Measurements from ENCODE around the gene PCDHB5.
"Not testable (repeated sequence)": the region's sequence is repeated elsewhere in the genome, so short reads cannot be mapped to it uniquely, and the experiment has no call there.

DNA sequence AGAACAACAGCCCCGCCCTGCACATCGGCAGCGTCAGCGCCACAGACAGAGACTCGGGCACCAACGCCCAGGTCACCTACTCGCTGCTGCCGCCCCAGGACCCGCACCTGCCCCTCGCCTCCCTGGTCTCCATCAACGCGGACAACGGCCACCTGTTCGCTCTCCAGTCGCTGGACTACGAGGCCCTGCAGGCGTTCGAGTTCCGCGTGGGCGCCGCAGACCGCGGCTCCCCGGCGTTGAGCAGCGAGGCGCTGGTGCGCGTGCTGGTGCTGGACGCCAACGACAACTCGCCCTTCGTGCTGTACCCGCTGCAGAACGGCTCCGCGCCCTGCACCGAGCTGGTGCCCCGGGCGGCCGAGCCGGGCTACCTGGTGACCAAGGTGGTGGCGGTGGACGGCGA lies 38.8 kb upstream of the PCDHB5 start:
- not testable (repeated sequence) for TF ChIP-seq POLR2A (IDR thresholded peaks at IDR 0.05; ENCODE audit: extremely low read depth, insufficient read length); MYC (IDR thresholded peaks at IDR 0.05; ENCODE audit: low read depth, low read length)
- TF ChIP-seq, protein P1, sequence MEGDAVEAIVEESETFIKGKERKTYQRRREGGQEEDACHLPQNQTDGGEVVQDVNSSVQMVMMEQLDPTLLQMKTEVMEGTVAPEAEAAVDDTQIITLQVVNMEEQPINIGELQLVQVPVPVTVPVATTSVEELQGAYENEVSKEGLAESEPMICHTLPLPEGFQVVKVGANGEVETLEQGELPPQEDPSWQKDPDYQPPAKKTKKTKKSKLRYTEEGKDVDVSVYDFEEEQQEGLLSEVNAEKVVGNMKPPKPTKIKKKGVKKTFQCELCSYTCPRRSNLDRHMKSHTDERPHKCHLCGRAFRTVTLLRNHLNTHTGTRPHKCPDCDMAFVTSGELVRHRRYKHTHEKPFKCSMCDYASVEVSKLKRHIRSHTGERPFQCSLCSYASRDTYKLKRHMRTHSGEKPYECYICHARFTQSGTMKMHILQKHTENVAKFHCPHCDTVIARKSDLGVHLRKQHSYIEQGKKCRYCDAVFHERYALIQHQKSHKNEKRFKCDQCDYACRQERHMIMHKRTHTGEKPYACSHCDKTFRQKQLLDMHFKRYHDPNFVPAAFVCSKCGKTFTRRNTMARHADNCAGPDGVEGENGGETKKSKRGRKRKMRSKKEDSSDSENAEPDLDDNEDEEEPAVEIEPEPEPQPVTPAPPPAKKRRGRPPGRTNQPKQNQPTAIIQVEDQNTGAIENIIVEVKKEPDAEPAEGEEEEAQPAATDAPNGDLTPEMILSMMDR (IDR thresholded peaks at IDR 0.05; ENCODE audit: low read depth, low read length): not testable (repeated sequence)
- TF ChIP-seq, protein P2, sequence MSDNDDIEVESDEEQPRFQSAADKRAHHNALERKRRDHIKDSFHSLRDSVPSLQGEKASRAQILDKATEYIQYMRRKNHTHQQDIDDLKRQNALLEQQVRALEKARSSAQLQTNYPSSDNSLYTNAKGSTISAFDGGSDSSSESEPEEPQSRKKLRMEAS (IDR thresholded peaks at IDR 0.05; ENCODE audit: low read depth, low read length): not testable (repeated sequence)
